Transverse colon (tissue), 3 donors: ENCODE data around the gene COX7B.

Experiments used
- EP300 ChIP-seq: sonication (generic); formaldehyde crosslinking; IDR thresholded peaks from one replicate; pipeline ENCODE4 v1.6.1; 2017; ENCODE audit warnings: antibody characterized with exemption, low read depth
- POLR2A ChIP-seq: fragments of 450-650 bp; IDR thresholded peaks from one replicate; pipeline ENCODE4 v1.6.1; 2016; ENCODE audit warnings: antibody characterized with exemption, mild to moderate bottlenecking, moderate library complexity
- TF ChIP-seq, protein P1 (sequence below), 5 experiments: fragments of 200-600 bp in 3 of 5; fragments of 450-650 bp in 2 of 5; sonication (generic) in 3 of 5; IDR thresholded peaks; 1 replicate in 2 of 5; 2 replicates in 3 of 5; pipeline ENCODE4 v1.5.1; 2016 to 2017; ENCODE audit warnings: antibody characterized with exemption in 5 of 5, inconsistent platforms in 3 of 5, mild to moderate bottlenecking in 2 of 5, moderate library complexity in 1 of 5

DNA sequence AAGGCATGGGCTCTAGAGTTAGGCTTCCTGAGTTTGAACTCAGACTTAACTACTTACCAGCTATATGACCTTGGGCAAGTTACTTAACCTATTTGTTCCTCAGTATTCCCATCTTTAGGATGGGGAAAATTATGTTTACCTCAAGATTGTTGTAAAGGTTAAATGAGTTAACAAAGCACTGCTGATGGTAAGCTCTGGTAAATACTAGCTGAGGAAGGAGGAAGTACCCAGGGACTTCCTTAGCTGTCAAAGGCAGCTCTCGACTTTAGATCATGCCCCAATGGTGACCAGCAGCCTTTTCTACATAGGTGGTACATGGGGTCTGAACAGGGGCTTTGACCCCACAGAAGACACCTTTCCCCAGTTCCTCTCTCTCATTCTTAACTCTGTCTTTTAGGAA is 31.3 kb downstream of the COX7B start:
- no peak for TF ChIP-seq EP300
- TF ChIP-seq, protein P1, sequence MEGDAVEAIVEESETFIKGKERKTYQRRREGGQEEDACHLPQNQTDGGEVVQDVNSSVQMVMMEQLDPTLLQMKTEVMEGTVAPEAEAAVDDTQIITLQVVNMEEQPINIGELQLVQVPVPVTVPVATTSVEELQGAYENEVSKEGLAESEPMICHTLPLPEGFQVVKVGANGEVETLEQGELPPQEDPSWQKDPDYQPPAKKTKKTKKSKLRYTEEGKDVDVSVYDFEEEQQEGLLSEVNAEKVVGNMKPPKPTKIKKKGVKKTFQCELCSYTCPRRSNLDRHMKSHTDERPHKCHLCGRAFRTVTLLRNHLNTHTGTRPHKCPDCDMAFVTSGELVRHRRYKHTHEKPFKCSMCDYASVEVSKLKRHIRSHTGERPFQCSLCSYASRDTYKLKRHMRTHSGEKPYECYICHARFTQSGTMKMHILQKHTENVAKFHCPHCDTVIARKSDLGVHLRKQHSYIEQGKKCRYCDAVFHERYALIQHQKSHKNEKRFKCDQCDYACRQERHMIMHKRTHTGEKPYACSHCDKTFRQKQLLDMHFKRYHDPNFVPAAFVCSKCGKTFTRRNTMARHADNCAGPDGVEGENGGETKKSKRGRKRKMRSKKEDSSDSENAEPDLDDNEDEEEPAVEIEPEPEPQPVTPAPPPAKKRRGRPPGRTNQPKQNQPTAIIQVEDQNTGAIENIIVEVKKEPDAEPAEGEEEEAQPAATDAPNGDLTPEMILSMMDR (IDR thresholded peaks at IDR 0.05), result no peak
- TF ChIP-seq POLR2A, result no peak
